Endodermal cell (in vitro differentiated cells): ENCODE results near the gene TCN2. TPM values are rescaled to one million over a fixed set of nuclear protein-coding genes. Genes with fewer than 3 reads are reported as not detected.
"Not testable (repeated sequence)": the region's sequence is repeated elsewhere in the genome, so short reads cannot be mapped to it uniquely, and the experiment has no call there.

Source experiments
- DNase-seq: peaks from one replicate; pipeline ENCODE4 v3.0.0-alpha.2; 2017
- H3K27ac ChIP-seq: 2 replicates; pipeline ENCODE4 v1.5.1; 2013; ENCODE audit warnings: mild to moderate bottlenecking, low read depth, low read length, moderate library complexity
- H3K27me3 ChIP-seq: 2 replicates; pipeline ENCODE4 v1.6.1; 2013; ENCODE audit warnings: mild to moderate bottlenecking, low read length, moderate library complexity; ENCODE audit not compliant: insufficient read depth, control insufficient read depth, poor library complexity, severe bottlenecking
- H3K36me3 ChIP-seq: 2 replicates; pipeline ENCODE4 v1.7.0; 2013; ENCODE audit warnings: mild to moderate bottlenecking, low read length, moderate library complexity; ENCODE audit not compliant: control insufficient read depth, insufficient read depth
- H3K4me1 ChIP-seq: one replicate; pipeline ENCODE4 v1.7.0; 2013; ENCODE audit warnings: low read length; ENCODE audit not compliant: control insufficient read depth, insufficient read depth
- H3K4me3 ChIP-seq: 2 replicates; pipeline ENCODE4 v1.5.1; 2013; ENCODE audit warnings: mild to moderate bottlenecking, low read length, moderate library complexity
- H3K9ac ChIP-seq: 2 replicates; pipeline ENCODE4 v1.6.1; 2013; ENCODE audit warnings: mild to moderate bottlenecking, low read length, moderate library complexity; ENCODE audit not compliant: poor library complexity, severe bottlenecking; ENCODE audit errors: extremely low read depth
- H3K9me3 ChIP-seq: 2 replicates; pipeline ENCODE4 v1.6.1; 2013; ENCODE audit warnings: mild to moderate bottlenecking, low read length, moderate library complexity; ENCODE audit not compliant: control insufficient read depth
- H3K27ac Mint-ChIP-seq: 2 replicates; pipeline ENCODE4 v1.8.0; 2020; ENCODE audit warnings: mixed read lengths
- H3K27me3 Mint-ChIP-seq: 2 replicates; pipeline ENCODE4 v1.8.0; 2021; ENCODE audit warnings: mild to moderate bottlenecking, mixed read lengths; ENCODE audit not compliant: insufficient read depth
- H3K36me3 Mint-ChIP-seq: 2 replicates; pipeline ENCODE4 v1.8.0; 2020; ENCODE audit warnings: low read depth, mixed read lengths
- H3K4me1 Mint-ChIP-seq: 2 replicates; pipeline ENCODE4 v1.8.0; 2020; ENCODE audit warnings: mixed read lengths
- H3K4me3 Mint-ChIP-seq: 2 replicates; pipeline ENCODE4 v1.8.0; 2020; ENCODE audit warnings: mild to moderate bottlenecking, moderate library complexity, mixed read lengths
- H3K9me3 Mint-ChIP-seq: 2 replicates; pipeline ENCODE4 v1.8.0; 2020; ENCODE audit warnings: mild to moderate bottlenecking, mixed read lengths
- WGBS, 2 experiments: methylation state at CpG; one replicate each; pipeline versions ENCODE4 v1.1.5 to v1.1.7; 2013; ENCODE audit warnings: missing lambda C conversion rate in 2 of 2, mixed read lengths in 1 of 2; ENCODE audit not compliant: insufficient coverage in 1 of 2, insufficient read length in 1 of 2; 5-methylcytosine and 5-hydroxymethylcytosine counted together
- total RNA-seq, 2 donors: library from RNA; stranded (reverse); fragmentation: NEBNext Ultra II Directional in 1 of 2; extraction: Animal tissue kit (Norgen Biotek cat#: 25700) in 1 of 2; gene quantifications; 2 replicates in 1 of 2; 3 replicates in 1 of 2; pipeline ENCODE4 v1.2.1, GENCODE V29; 2021
- TF ChIP-seq, protein P1 (sequence below): fragments of 200-600 bp; sonication (generic); conservative IDR thresholded peaks from 2 replicates; pipeline ENCODE4 v1.5.0; 2021; ENCODE audit warnings: antibody characterized with exemption, mild to moderate bottlenecking

The TCN2 gene
- total RNA-seq, 2 donors from 2014 or later: 71.8 to 73.6 TPM

DNA sequence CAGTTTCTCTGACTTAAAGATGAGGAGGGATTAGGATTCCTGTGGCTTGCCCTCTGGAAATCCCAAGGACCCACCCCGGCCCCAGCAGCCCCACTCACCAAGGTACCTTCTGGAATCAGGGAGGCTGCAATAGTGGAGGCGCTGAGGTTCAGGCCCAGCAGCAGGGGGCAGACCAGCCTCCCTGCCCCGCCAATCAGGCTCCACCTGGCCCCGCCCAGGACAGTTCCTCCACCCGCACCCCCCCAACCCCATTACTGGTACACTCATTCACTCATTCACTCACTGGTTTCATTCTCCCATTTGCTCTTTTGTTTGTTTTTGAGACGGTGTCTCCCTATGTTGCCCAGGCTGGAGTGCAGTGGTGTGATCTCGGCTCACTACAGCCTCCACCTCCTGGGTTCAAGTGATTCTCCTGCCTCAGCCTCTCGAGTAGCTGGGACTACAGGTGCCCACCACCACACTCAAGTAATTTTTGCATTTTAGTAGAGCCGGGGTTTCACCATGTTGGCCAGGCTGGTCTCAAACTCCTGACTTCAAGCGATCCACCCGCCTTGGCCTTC, 46.3 kb upstream of the TCN2 start:
- H3K27me3 ChIP-seq, H3K4me1 ChIP-seq, H3K4me3 Mint-ChIP-seq, H3K9me3 Mint-ChIP-seq, H3K36me3 Mint-ChIP-seq, H3K27ac ChIP-seq, H3K9ac ChIP-seq, H3K27ac Mint-ChIP-seq, H3K27me3 Mint-ChIP-seq, H3K4me3 ChIP-seq, H3K36me3 ChIP-seq, H3K9me3 ChIP-seq: not testable (repeated sequence)
- WGBS, 2 experiments: 89 to 92% methylated on average over 7 to 11 of the region's 11 CpGs
- TF ChIP-seq, protein P1, sequence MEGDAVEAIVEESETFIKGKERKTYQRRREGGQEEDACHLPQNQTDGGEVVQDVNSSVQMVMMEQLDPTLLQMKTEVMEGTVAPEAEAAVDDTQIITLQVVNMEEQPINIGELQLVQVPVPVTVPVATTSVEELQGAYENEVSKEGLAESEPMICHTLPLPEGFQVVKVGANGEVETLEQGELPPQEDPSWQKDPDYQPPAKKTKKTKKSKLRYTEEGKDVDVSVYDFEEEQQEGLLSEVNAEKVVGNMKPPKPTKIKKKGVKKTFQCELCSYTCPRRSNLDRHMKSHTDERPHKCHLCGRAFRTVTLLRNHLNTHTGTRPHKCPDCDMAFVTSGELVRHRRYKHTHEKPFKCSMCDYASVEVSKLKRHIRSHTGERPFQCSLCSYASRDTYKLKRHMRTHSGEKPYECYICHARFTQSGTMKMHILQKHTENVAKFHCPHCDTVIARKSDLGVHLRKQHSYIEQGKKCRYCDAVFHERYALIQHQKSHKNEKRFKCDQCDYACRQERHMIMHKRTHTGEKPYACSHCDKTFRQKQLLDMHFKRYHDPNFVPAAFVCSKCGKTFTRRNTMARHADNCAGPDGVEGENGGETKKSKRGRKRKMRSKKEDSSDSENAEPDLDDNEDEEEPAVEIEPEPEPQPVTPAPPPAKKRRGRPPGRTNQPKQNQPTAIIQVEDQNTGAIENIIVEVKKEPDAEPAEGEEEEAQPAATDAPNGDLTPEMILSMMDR: peak; percentile 55
- peaks cover 15% of the 10 kb centered on the region for H3K4me1 Mint-ChIP-seq
- peak; percentile 69 for DNase-seq

DNA sequence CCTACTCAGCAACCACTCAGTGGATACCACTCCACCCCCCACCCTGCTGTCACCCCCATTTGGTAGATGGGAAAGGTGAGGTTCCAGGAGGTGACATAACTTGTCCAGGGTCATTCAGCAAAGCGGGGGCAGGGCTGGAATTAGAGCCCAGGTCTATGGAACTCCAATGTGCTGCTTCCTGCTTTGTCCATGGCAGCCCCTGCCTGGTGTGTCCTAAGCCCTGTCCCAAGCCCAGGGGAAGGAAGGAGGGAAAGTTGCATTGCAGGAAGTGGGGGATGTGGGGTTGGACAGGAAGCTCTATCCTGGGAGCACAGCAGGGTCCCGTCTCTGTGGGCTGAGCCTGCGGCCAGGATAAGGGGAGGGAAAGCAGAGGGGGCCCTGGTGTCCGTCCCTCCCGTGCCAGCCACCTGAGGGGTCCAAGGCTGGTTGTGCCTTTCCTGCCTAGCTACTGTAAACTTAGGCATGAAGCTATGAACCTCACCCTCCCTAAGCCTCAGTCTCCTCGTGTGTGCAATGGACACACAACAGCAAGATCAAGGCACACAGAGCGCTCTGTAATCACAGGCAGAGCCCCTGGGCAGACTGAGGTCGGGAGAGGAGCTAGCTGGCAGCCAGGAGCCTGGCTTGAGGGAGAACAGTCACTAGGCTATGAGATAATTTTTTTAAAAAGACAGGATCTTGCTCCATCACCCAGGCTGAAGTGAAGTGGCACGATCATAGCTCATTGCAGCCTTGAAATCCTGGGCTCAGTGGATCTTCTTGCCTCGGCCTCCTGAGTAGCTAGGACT, 45.4 kb upstream of the TCN2 start:
- DNase-seq: peak; percentile 82
- no peaks in the 10 kb centered on the region for H3K4me1 ChIP-seq
- Mint-ChIP-seq H3K36me3 (peaks cover 5% of the 10 kb centered on the region), H3K4me1 (peaks cover 15% of the 10 kb centered on the region), H3K4me3 (no peak overlapping the region), H3K27me3 (no peaks in the 10 kb centered on the region), H3K9me3 (no peaks in the 10 kb centered on the region), H3K27ac (peak overlapping the region; percentile 71)
- 70 to 79% methylated on average over 6 to 10 of the region's 10 CpGs for WGBS, 2 experiments
- no peak overlapping the region for H3K4me3 ChIP-seq
- TF ChIP-seq, protein P1: no peak
- no peaks in the 10 kb centered on the region for H3K9me3 ChIP-seq
- no peak overlapping the region for H3K27ac ChIP-seq
- no peaks in the 10 kb centered on the region for H3K36me3 ChIP-seq
- H3K9ac ChIP-seq: no peak overlapping the region
- H3K27me3 ChIP-seq: no peaks in the 10 kb centered on the region

DNA sequence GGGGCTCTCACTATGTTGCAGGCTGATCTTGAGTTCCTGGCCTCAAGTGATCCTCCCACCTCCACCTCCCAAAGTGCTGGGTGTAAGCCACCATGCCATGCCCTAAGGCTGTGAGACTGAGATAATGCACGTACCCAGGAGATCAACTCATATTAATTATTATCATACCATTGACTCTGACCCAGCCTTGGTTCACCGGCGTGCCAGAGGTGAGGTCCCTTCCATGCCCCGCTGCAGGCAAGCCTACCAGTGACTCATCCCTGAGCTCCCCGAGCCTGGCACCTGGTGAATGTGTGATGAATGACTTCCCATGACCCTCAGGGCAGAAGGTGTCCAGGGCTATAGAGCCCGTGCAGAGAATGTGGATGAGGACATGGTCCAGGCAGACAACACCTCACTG, 44.6 kb upstream of the TCN2 start:
- no peaks in the 10 kb centered on the region for H3K36me3 ChIP-seq
- H3K4me1 ChIP-seq: no peaks in the 10 kb centered on the region
- TF ChIP-seq, protein P1: no peak
- H3K9me3 ChIP-seq: no peaks in the 10 kb centered on the region
- Mint-ChIP-seq H3K4me3 (no peak overlapping the region), H3K27ac (peak overlapping the region; percentile 39), H3K4me1 (peaks cover 15% of the 10 kb centered on the region), H3K9me3 (no peaks in the 10 kb centered on the region), H3K36me3 (peaks cover 5% of the 10 kb centered on the region), H3K27me3 (no peaks in the 10 kb centered on the region)
- H3K9ac ChIP-seq: no peak overlapping the region
- no peaks in the 10 kb centered on the region for H3K27me3 ChIP-seq
- no peak for DNase-seq
- no peak overlapping the region for H3K27ac ChIP-seq
- 91 to 92% methylated on average over 6 of the region's 6 CpGs for WGBS, 2 experiments
- H3K4me3 ChIP-seq: no peak overlapping the region
